ENCODE results near the gene LRCOL1.

Gene LRCOL1

DNA sequence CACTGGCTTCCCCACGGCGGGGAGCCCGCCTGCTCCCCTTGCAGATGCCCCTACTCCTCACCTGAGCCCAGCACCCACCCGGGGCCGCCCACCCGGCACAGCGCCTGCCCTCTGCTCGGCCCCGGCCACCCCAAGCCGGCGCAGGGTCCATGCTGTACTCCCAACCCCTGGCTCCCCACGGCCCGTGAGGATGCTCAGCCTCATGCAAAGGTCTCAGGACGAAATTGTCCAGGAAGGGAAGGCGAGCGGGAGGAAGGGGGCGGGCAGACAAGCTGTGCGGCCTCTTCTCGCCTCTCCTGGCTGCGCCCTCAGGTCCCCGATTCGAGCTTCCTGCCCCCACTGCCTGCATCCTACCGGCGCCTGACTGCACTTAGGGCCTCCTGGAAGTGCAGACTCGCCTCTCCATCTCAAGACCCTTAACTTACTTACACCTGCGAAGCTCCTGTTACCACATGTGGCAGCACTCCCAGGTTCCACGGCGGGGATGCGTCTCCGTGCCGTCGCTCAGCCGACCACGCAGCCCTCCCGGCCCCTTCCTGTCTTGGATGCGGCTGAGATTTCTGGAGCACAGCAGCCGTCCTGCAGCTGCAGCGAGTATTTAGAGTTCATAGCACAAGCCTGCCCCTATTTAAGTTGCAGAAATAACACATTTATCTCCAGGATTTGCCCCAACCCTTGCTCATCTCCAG is 18.0 kb downstream of the LRCOL1 start:
- no peak overlapping the region for H3K9ac ChIP-seq (ENCODE audit: low read depth in 1 of 2, low read length in 2 of 2)
- no peaks in the 10 kb centered on the region for H3K9me3 ChIP-seq (ENCODE audit: control insufficient read depth in 2 of 2, low read length in 2 of 2)
- no peak overlapping the region for H3K27ac ChIP-seq (ENCODE audit: low read depth in 2 of 2, low read length in 2 of 2)
- H3K36me3 ChIP-seq (ENCODE audit: control insufficient read depth in 2 of 2, insufficient read depth in 2 of 2, low read length in 2 of 2) = no peaks in the 10 kb centered on the region
- H3K4me3 ChIP-seq (ENCODE audit: low read length in 2 of 2) = no peak overlapping the region
- H3K4me1 ChIP-seq (ENCODE audit: control insufficient read depth in 2 of 2, insufficient read depth in 2 of 2, low read length in 2 of 2) = peaks cover 6 to 8% of the 10 kb centered on the region in 2 donors
- no peaks in the 10 kb centered on the region for H3K27me3 ChIP-seq (ENCODE audit: control insufficient read depth in 2 of 2, insufficient read depth in 2 of 2, low read length in 2 of 2)

GRCh38 chr12:132591107-132591935 is 19.1 kb downstream of the LRCOL1 start:
- peaks cover 5 to 8% of the 10 kb centered on the region in 2 donors for H3K4me1 ChIP-seq (ENCODE audit: control insufficient read depth in 2 of 2, insufficient read depth in 2 of 2, low read length in 2 of 2)
- H3K27ac ChIP-seq (ENCODE audit: low read depth in 2 of 2, low read length in 2 of 2) = no peak overlapping the region
- no peaks in the 10 kb centered on the region for H3K36me3 ChIP-seq (ENCODE audit: control insufficient read depth in 2 of 2, insufficient read depth in 2 of 2, low read length in 2 of 2)
- no peak overlapping the region for H3K4me3 ChIP-seq (ENCODE audit: low read length in 2 of 2)
- no peak overlapping the region for H3K9ac ChIP-seq (ENCODE audit: low read depth in 1 of 2, low read length in 2 of 2)
- no peaks in the 10 kb centered on the region for H3K27me3 ChIP-seq (ENCODE audit: control insufficient read depth in 2 of 2, insufficient read depth in 2 of 2, low read length in 2 of 2)
- no peaks in the 10 kb centered on the region for H3K9me3 ChIP-seq (ENCODE audit: control insufficient read depth in 2 of 2, low read length in 2 of 2)

GRCh38 chr12:132588821-132589669 is 21.3 kb downstream of the LRCOL1 start:
- Histone ChIP-seq H3K9me3 (ENCODE audit: control insufficient read depth in 2 of 2, low read length in 2 of 2) (no peaks in the 10 kb centered on the region), H3K4me1 (ENCODE audit: control insufficient read depth in 2 of 2, insufficient read depth in 2 of 2, low read length in 2 of 2) (peaks cover 5 to 8% of the 10 kb centered on the region in 2 donors), H3K9ac (ENCODE audit: low read depth in 1 of 2, low read length in 2 of 2) (no peak overlapping the region), H3K27ac (ENCODE audit: low read depth in 2 of 2, low read length in 2 of 2) (no peak overlapping the region), H3K36me3 (ENCODE audit: control insufficient read depth in 2 of 2, insufficient read depth in 2 of 2, low read length in 2 of 2) (no peaks in the 10 kb centered on the region), H3K4me3 (ENCODE audit: low read length in 2 of 2) (no peak overlapping the region), H3K27me3 (ENCODE audit: control insufficient read depth in 2 of 2, insufficient read depth in 2 of 2, low read length in 2 of 2) (no peaks in the 10 kb centered on the region)

DNA sequence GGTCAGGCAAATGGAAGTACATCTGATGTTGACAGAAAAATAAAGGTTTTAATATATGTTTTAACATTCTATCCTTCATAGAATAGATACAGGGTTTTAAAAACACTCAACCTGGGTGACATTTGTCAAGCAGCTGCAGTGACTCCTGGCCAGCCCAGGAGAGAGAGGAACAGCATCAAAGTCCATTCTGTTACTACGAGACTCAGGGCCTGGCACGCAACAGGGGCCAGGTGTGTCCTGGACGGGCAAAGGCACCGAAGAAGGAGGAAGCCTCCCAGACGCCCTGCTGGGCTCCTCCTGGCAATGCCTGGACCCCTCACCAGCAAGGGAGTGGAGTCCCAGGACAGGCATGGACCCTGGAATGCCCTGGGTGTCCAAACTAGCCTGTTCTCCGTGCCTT is 22.1 kb downstream of the LRCOL1 start:
- H3K36me3 ChIP-seq (ENCODE audit: control insufficient read depth in 2 of 2, insufficient read depth in 2 of 2, low read length in 2 of 2) = no peaks in the 10 kb centered on the region
- H3K27me3 ChIP-seq (ENCODE audit: control insufficient read depth in 2 of 2, insufficient read depth in 2 of 2, low read length in 2 of 2) = no peaks in the 10 kb centered on the region
- no peak overlapping the region for H3K27ac ChIP-seq (ENCODE audit: low read depth in 2 of 2, low read length in 2 of 2)
- H3K4me1 ChIP-seq (ENCODE audit: control insufficient read depth in 2 of 2, insufficient read depth in 2 of 2, low read length in 2 of 2) = peaks cover under 1 to 3% of the 10 kb centered on the region in 2 donors
- H3K4me3 ChIP-seq (ENCODE audit: low read length in 2 of 2) = no peak overlapping the region
- no peaks in the 10 kb centered on the region for H3K9me3 ChIP-seq (ENCODE audit: control insufficient read depth in 2 of 2, low read length in 2 of 2)
- no peak overlapping the region for H3K9ac ChIP-seq (ENCODE audit: low read depth in 1 of 2, low read length in 2 of 2)

GRCh38 chr12:132587781-132588180 is 22.6 kb downstream of the LRCOL1 start:
- Histone ChIP-seq H3K4me1 (ENCODE audit: control insufficient read depth in 2 of 2, insufficient read depth in 2 of 2, low read length in 2 of 2) (no peaks in the 10 kb centered on the region), H3K27ac (ENCODE audit: low read depth in 2 of 2, low read length in 2 of 2) (no peak overlapping the region), H3K36me3 (ENCODE audit: control insufficient read depth in 2 of 2, insufficient read depth in 2 of 2, low read length in 2 of 2) (no peaks in the 10 kb centered on the region), H3K9me3 (ENCODE audit: control insufficient read depth in 2 of 2, low read length in 2 of 2) (no peaks in the 10 kb centered on the region), H3K9ac (ENCODE audit: low read depth in 1 of 2, low read length in 2 of 2) (no peak overlapping the region), H3K27me3 (ENCODE audit: control insufficient read depth in 2 of 2, insufficient read depth in 2 of 2, low read length in 2 of 2) (no peaks in the 10 kb centered on the region), H3K4me3 (ENCODE audit: low read length in 2 of 2) (no peak overlapping the region)

- no peaks in the 10 kb centered on the region for H3K27me3 ChIP-seq (ENCODE audit: control insufficient read depth in 2 of 2, insufficient read depth in 2 of 2, low read length in 2 of 2)
- no peaks in the 10 kb centered on the region for H3K9me3 ChIP-seq (ENCODE audit: control insufficient read depth in 2 of 2, low read length in 2 of 2)
- H3K9ac ChIP-seq (ENCODE audit: low read depth in 1 of 2, low read length in 2 of 2) = no peak overlapping the region
- H3K4me3 ChIP-seq (ENCODE audit: low read length in 2 of 2) = no peak overlapping the region
- H3K4me1 ChIP-seq (ENCODE audit: control insufficient read depth in 2 of 2, insufficient read depth in 2 of 2, low read length in 2 of 2) = no peaks in the 10 kb centered on the region
- H3K36me3 ChIP-seq (ENCODE audit: control insufficient read depth in 2 of 2, insufficient read depth in 2 of 2, low read length in 2 of 2) = no peaks in the 10 kb centered on the region
- no peak overlapping the region for H3K27ac ChIP-seq (ENCODE audit: low read depth in 2 of 2, low read length in 2 of 2)
Measured at GRCh38 chr12:132586929-132587328, 23.5 kb downstream of the LRCOL1 start.

DNA sequence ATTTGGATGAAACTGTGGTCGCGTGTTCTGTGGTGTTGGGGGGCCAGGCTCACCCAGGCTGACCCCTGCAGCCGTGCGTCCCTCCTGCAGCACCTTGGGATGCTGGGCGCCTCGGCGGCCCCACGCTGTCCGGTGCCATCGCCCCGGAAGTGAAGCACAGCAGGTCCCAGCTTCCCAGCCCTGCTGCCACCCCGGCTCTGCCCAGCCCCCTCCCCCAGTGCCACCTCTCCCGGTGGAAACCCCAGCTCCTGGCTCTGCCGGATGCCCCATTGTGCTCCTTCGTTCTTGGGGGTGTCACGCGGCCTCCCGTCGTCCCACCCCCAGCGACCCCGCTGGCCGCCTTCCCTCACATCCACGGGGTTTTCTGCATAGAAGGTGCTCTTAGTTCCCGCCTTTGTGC is 25.2 kb downstream of the LRCOL1 start:
- H3K36me3 ChIP-seq (ENCODE audit: control insufficient read depth in 2 of 2, insufficient read depth in 2 of 2, low read length in 2 of 2) = peaks cover 4 to 5% of the 10 kb centered on the region in 2 donors
- H3K27me3 ChIP-seq (ENCODE audit: control insufficient read depth in 2 of 2, insufficient read depth in 2 of 2, low read length in 2 of 2) = no peaks in the 10 kb centered on the region
- no peaks in the 10 kb centered on the region for H3K9me3 ChIP-seq (ENCODE audit: control insufficient read depth in 2 of 2, low read length in 2 of 2)
- no peak overlapping the region for H3K9ac ChIP-seq (ENCODE audit: low read depth in 1 of 2, low read length in 2 of 2)
- H3K27ac ChIP-seq (ENCODE audit: low read depth in 2 of 2, low read length in 2 of 2) = no peak overlapping the region
- H3K4me1 ChIP-seq (ENCODE audit: control insufficient read depth in 2 of 2, insufficient read depth in 2 of 2, low read length in 2 of 2) = no peaks in the 10 kb centered on the region
- H3K4me3 ChIP-seq (ENCODE audit: low read length in 2 of 2) = no peak overlapping the region

DNA sequence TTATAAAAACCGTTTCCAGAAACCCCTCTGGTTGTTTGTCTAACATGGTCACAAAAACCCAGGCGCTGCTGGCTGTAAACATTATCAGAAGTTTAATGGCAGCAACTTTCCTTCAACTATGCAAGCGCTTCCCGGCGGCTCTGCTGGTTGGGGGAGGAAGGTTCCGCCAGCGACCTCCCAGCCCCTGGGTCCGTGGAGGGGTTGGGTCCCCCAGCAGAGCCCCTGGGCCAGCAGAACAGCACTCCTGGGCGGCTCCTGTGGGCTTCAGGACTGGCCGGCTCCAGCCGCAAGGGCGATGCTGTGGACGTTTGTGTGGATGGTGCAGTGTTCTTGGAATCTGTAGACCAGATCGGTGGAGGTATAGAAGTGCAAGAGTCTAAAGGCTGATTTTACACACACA is 26.0 kb downstream of the LRCOL1 start:
- no peak overlapping the region for H3K9ac ChIP-seq (ENCODE audit: low read depth in 1 of 2, low read length in 2 of 2)
- H3K4me1 ChIP-seq (ENCODE audit: control insufficient read depth in 2 of 2, insufficient read depth in 2 of 2, low read length in 2 of 2) = no peaks in the 10 kb centered on the region

GRCh38 chr12:132583736-132584135 is 26.6 kb downstream of the LRCOL1 start:
- Histone ChIP-seq H3K27ac (ENCODE audit: low read depth in 2 of 2, low read length in 2 of 2) (no peak overlapping the region), H3K4me1 (ENCODE audit: control insufficient read depth in 2 of 2, insufficient read depth in 2 of 2, low read length in 2 of 2) (no peaks in the 10 kb centered on the region), H3K4me3 (ENCODE audit: low read length in 2 of 2) (no peak overlapping the region), H3K9me3 (ENCODE audit: control insufficient read depth in 2 of 2, low read length in 2 of 2) (no peaks in the 10 kb centered on the region), H3K36me3 (ENCODE audit: control insufficient read depth in 2 of 2, insufficient read depth in 2 of 2, low read length in 2 of 2) (peaks cover 4 to 5% of the 10 kb centered on the region in 2 donors), H3K27me3 (ENCODE audit: control insufficient read depth in 2 of 2, insufficient read depth in 2 of 2, low read length in 2 of 2) (no peaks in the 10 kb centered on the region), H3K9ac (ENCODE audit: low read depth in 1 of 2, low read length in 2 of 2) (no peak overlapping the region)

More for the DNA sequence above, 26.0 kb downstream of the LRCOL1 start:
- Histone ChIP-seq H3K27me3 (ENCODE audit: control insufficient read depth in 2 of 2, insufficient read depth in 2 of 2, low read length in 2 of 2) (no peaks in the 10 kb centered on the region), H3K9me3 (ENCODE audit: control insufficient read depth in 2 of 2, low read length in 2 of 2) (no peaks in the 10 kb centered on the region), H3K4me3 (ENCODE audit: low read length in 2 of 2) (no peak overlapping the region), H3K36me3 (ENCODE audit: control insufficient read depth in 2 of 2, insufficient read depth in 2 of 2, low read length in 2 of 2) (peaks cover 4 to 5% of the 10 kb centered on the region in 2 donors), H3K27ac (ENCODE audit: low read depth in 2 of 2, low read length in 2 of 2) (no peak overlapping the region)

DNA sequence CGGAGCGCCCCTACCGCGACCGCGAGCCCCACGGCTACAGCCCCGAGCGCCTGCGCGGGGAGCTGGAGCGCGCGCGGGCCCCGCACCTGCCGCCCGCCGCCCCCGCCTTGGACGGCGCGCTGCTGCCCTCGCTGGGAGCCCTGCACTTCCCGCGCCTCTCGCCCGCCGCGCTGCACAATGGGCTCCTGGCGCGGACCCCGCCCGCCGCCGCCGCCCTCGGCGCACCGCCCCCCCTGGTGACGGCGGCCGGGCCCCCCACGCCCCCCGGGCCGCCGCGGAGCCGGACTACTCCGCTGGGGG is 27.0 kb downstream of the LRCOL1 start:
- no peak overlapping the region for H3K27ac ChIP-seq (ENCODE audit: low read depth in 2 of 2, low read length in 2 of 2)
- H3K9me3 ChIP-seq (ENCODE audit: control insufficient read depth in 2 of 2, low read length in 2 of 2) = no peaks in the 10 kb centered on the region
- no peak overlapping the region for H3K9ac ChIP-seq (ENCODE audit: low read depth in 1 of 2, low read length in 2 of 2)
- no peaks in the 10 kb centered on the region for H3K4me1 ChIP-seq (ENCODE audit: control insufficient read depth in 2 of 2, insufficient read depth in 2 of 2, low read length in 2 of 2)
- H3K4me3 ChIP-seq (ENCODE audit: low read length in 2 of 2) = no peak overlapping the region
- H3K36me3 ChIP-seq (ENCODE audit: control insufficient read depth in 2 of 2, insufficient read depth in 2 of 2, low read length in 2 of 2) = peaks cover 4 to 8% of the 10 kb centered on the region in 2 donors
- no peaks in the 10 kb centered on the region for H3K27me3 ChIP-seq (ENCODE audit: control insufficient read depth in 2 of 2, insufficient read depth in 2 of 2, low read length in 2 of 2)
